ENCODE data around the gene GNG14. TPM values are rescaled to one million over a fixed set of nuclear protein-coding genes. Genes with fewer than 3 reads are reported as not detected.
A peak's percentile ranks its signal among the peaks of the same experiment; 100 is the strongest.

GNG14 gene
- total and polyA plus RNA-seq, 2 of the 13 experiments (the other 11 are each of a cell fraction or from before 2014, with no cell fraction given) = not detected

- TF ChIP-seq AKNA (CRISPR knock-in tag; IDR thresholded peaks at IDR 0.05; ENCODE audit: borderline replicate concordance) (no peak), ZFY (CRISPR knock-in tag; IDR thresholded peaks at IDR 0.05) (no peak), ZNF121 (CRISPR knock-in tag; IDR thresholded peaks at IDR 0.05) (no peak), SPEN (CRISPR knock-in tag; IDR thresholded peaks at IDR 0.05; ENCODE audit: low read depth) (no peak), ARNT (IDR thresholded peaks at IDR 0.05) (no peak), ZNF724P (CRISPR knock-in tag; IDR thresholded peaks at IDR 0.05; ENCODE audit: borderline replicate concordance) (no peak), DDIT3 (CRISPR knock-in tag; IDR thresholded peaks at IDR 0.05) (no peak)
Observed at GRCh38 chr19:12646551-12646950, 41.2 kb upstream of the GNG14 start (continued).

- Histone ChIP-seq H3K4me1 (ENCODE audit: insufficient read depth, low read length) (no peaks in the 10 kb centered on the region), H3K9ac (ENCODE audit: insufficient read depth, low read depth, low read length) (no peak overlapping the region), H3K27ac (ENCODE audit: extremely low read length, insufficient read depth, low read length) (no peak overlapping the region), H3K4me3 (replicated peaks in 1 of 3; ENCODE audit: insufficient read depth in 1 of 3, low read depth in 2 of 3, low read length in 3 of 3) (no peak overlapping the region), H3K9me3 (ENCODE audit: low read length) (no peaks in the 10 kb centered on the region), H3K4me2 (ENCODE audit: low read depth, low read length) (no peak overlapping the region), H3K79me2 (ENCODE audit: insufficient read depth, low read length) (no peaks in the 10 kb centered on the region), H3K36me3 (replicated peaks in 1 of 2; ENCODE audit: control insufficient read depth in 1 of 2, insufficient read depth in 2 of 2, low read length in 2 of 2) (no peaks in the 10 kb centered on the region), H3K27me3 (ENCODE audit: control insufficient read depth in 1 of 2, insufficient read depth in 2 of 2, low read length in 2 of 2) (no peaks in the 10 kb centered on the region), H2AFZ (ENCODE audit: low read length) (no peak overlapping the region), H4K20me1 (ENCODE audit: insufficient read depth, low read length) (no peaks in the 10 kb centered on the region)
- TF ChIP-seq ZBTB33 (CRISPR knock-in tag; IDR thresholded peaks at IDR 0.05) = peak; percentile 55; the same call in 1 of the 2 replicates
- TF ChIP-seq HES4 (CRISPR knock-in tag; IDR thresholded peaks at IDR 0.05; ENCODE audit: borderline replicate concordance) = no peak
- no peak for TF ChIP-seq ZNF773 (CRISPR knock-in tag; IDR thresholded peaks at IDR 0.05; ENCODE audit: borderline replicate concordance)
- DNase-seq (ENCODE audit: low spot score) (no peak), ATAC-seq (peak; percentile 13; the same call in 1 of the 3 replicates), FAIRE-seq (no peak)
- no TSS peak for BruUV-seq (replicated peaks)
- 85% methylated on average over 8 of the region's 8 CpGs for WGBS (ENCODE audit: low lambda C conversion rate)
- in situ Hi-C loops (cut with HindIII; ENCODE audit: extremely low pct_ligation_motif_present, low pct_unique_long_range_greater_than_20kb) (no loop called here), intact Hi-C loops (cut with micrococcal nuclease; ENCODE audit: unreplicated experiment) (no loop called here)
- ChIA-PET CTCF (ENCODE audit: low intra/inter-chr PET ratio, low total read pairs) (no interaction called here), POLR2A (no interaction called here)
Observed at GRCh38 chr19:12647047-12647446, 40.8 kb upstream of the GNG14 start.
